Stimulated activated naive CD8-positive, alpha-beta T cell treated with anti-CD3 and anti-CD28 coated beads, Interleukin-15, Interleukin-2, amounts not matched to agents 100 U/mL and 50 U/mL, for 24 hours (primary cell): Measurements from ENCODE around the gene DYNC1I2.

ENCODE experiments used
- ATAC-seq: fragments of 150-1000 bp; cut with Tn5 transposase; one replicate; pipeline ENCODE4 v1.10.0; 2021
- DNase-seq: peaks from one replicate; pipeline ENCODE4 v3.0.0; 2021

The DYNC1I2 gene

DNA sequence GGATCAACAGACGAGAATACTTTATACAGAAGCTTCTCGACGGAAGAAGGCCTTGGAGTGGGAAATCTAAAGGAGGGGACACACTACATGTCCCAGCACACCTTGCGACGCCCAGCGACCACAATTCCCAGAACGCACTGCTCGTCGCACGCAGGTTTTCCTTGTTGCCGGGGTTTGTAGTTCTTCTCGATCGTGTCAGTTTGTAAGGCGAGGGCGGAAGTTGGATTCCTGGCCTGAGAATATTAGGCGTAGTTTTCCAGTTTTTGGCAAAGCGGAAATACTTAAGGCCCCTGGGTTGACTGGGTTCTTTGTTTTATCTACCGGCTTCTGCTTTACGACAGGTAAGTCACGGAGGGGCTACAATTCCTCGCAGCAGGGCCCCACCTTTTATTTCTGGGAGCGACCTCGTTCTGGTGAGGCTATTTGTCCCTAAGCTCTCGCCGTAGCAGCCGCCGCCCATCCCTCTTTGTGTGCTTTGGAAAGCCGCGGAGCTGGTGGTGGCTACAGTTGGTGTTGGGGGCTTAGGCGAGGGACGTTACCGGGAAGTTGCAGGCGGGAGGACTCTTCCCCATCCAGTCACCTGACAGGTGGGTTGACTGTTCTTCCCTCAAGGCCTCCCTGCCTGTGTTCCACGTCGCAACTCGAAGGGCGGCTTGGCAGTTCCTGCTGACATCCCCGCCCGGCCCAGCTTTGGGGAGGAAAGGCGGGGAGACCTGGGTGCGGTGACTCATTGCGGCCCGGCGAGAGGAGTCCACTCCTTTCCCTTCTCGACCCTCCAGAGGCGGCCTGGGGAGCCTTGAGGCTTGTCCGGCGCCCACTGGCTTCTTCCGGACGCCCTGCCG is at the start of gene DYNC1I2:
Gene DYNC1I2 (plus strand): TSS at position 183 of the 842 bp plus-strand sequence. CDS start 2,687 bp downstream, outside the sequence.
- ATAC-seq (peak; percentile 90), DNase-seq (peak; percentile 77)

DNA sequence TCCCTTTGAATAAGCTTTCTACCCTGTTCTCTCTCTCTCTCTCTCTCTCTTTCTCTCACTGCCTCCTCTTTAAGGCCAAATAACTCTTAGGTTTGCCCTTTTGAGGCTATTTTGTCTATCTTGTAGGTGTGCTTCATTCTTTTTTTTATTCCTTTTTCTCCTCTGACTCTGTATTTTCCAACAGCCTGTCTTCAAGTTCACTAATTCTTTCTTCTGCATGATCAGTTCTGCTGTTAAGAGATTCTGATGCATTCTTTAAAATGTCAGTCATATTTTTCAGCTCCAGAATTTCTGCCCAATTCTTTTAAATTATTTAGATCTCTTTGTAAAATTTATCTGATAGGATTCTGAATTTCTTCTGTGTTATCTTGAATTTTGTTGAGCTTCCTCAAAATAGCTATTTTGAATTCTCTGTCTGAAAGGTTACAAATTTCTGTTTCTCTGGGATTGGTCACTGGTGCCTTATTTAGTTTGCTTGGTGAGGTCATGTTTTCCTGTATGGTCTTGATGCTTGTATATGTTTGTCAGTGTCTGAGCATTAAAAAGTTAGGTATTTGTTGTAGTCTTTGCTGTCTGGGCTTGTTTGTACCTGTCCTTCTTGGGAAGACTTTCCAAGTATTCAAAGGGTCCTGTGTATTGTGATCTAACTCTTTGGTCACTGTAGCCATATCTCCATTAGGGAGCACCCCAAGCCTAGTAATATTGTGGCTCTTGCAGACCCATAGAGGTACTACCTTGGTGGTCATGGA is 35.4 kb upstream of the DYNC1I2 start:
- DNase-seq (no peak), ATAC-seq (no peak)

DNA sequence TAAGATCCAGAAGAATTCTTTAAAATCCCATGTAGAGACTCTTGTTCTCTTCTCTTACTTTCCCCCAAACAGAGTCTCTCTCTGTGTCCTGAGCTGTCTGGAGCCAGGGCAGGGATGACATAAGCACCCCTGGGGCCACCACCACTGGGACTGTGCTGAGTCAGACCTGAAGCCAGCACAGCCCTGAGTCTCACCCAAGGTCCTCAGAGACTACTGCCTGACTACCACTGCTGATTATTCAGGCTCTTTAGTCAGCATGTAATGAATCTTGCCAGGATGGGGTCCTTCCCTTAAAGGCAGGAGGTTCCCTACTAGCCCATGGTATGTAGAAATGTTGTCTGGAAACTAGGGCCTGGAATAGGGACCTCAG is 34.9 kb upstream of the DYNC1I2 start:
- DNase-seq, result no peak
- no peak for ATAC-seq

DNA sequence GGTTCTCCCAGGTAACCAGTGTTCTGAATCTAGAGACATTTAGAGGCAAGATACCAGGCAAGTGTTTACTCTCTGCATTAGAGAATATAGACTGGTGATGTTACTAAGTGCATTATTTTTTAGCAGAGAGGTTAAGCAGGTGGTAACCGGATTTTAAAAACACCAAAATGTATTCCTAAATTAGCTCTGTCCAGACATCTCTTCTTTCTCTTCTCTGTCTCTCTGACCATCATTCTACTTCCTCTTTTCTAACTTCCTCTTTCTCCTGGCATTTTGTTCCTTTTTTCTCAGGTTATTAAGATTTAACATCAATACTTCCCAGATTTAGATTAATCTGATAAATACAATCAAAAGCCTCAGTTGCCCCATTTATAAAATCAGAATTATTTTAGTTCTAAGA is 31.7 kb upstream of the DYNC1I2 start:
- ATAC-seq (no peak), DNase-seq (no peak)

DNA sequence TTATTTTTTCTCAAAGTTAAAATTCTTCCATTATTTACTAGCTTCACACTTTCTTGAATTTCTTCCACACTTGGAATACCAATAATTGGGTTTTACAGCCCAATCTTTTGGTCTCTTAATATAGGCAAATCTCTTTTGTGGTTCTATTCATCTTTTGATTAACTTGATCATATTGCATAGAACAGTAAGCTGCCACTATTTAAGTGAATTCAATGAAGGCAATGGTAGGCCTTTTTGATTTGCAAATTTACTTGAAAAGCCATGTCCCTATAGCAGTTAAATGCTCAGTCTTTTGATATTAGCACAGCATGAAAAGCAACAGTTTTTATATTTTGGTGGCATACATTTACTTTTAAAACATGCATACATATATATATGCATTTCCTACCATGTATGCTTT is 20.2 kb upstream of the DYNC1I2 start:
- ATAC-seq (no peak), DNase-seq (no peak)

DNA sequence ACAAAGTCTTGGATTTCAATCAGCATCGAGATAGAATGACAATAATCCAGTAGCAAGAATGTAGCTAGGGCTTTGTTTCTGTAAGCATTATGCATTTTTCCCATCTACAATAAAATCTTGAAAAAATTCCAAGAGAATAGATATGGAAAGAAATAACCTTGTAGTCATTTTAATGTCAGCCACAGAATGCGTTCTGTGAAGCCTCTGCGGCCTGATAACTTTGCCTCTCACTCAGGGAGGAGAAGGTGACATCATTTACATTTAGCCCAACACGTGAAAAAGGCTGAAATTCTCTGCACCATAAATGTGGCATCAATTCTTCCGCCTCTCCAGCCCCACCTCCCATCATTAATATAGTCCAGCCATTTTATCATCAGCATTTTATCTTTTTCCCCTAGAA is 19.1 kb upstream of the DYNC1I2 start:
- ATAC-seq, result no peak
- no peak for DNase-seq

DNA sequence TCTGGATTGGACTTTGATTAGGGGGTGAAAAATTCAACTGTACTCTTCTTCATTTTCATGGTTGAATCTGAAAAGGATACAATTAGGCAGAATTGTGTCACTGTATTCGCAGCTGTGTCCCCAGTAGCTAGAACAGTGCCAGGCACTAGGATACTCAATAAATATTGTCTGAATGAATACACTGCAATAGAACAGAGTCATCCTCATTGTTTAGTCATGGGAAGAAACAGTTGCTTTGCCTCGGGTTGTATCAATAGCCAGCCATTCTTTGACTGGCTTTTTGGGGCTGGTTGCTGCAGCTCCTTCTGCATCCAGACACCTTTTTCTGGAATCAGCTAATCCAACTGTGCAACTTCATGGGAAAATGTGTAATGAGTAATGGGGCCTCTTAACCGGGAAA is 18.1 kb upstream of the DYNC1I2 start:
- DNase-seq, result no peak
- no peak for ATAC-seq

DNA sequence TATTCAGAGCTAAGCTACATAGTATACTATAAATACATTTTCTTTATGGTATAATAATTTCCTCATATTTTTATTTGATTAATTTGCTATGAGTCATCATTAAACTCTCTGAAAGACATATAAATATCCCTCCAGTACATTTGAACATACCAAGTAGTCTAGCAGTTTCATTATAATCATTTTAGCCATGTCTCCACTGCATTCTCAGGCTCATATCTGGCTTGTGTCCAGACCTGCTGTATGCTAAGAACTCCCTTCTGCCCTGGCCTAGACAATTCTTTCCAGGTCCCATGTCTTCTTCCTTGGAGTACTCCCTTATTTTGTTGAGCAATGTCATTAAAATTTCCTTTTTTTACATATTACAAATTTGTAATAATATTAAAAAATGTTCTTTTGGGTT is 16.6 kb upstream of the DYNC1I2 start:
- ATAC-seq, result no peak
- no peak for DNase-seq

DNA sequence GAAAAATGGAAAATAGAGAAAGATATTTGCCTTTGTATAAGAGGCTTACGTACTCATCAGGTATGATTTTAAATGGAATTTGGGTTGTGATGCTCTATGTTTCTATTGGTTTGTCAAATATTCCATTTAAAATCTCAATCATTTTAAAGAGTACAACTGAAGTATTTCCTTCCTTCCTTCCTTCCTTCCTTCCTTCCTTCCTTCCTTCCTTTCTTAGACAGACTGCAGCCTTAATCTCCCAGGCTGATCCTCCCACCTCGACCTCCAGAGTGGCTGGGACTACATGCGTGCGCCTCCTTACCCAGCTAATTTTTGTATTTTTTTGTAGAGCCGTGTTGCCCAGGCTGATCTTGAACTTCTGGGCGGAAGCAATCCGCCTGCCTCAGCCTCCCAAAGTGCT is 15.4 kb upstream of the DYNC1I2 start:
- DNase-seq (no peak), ATAC-seq (no peak)

DNA sequence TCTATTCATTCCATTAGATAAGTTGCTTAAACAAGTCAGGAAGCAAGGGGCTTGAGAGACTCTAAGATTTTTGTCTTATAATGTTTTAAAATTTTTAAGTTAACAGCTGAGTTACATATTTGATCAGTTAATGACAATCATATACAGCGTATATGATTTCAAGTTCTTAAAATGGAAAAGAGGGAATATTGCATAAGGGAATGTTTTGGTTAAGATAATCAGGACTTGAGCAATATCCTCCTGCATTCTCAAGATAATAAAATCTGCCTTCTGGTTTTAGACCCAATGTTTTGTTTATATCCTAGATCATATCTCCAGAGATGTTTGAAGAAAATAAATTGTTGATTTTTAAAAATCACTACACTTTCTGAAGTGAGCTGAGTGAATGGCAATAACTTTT is 13.4 kb upstream of the DYNC1I2 start:
- DNase-seq (no peak), ATAC-seq (no peak)

DNA sequence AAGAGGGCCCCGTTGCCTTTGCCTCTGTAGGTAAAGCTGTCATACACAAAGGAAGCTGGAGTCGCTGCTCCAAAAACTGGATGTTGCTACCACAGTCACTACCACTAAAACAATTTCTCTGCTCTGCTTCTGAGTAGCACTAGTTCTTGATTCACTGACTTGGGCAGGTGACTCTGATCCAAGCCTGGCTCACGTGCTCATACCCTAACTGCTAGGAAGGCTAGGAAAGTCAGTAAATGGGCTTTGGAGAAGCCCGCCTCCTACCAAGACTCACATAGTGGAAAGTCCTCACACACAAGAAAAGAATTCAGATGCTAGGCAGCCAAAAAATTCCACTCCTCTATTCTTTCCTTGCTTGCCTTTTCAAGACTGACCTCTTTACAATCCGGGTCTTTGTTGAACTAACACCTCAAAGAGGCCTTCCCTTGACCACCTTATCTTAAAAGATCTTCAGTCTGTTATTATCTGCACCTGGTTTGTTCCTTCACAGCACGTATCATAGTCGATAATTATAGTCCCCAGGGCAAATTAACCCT is 11.4 kb upstream of the DYNC1I2 start:
- ATAC-seq, result no peak
- no peak for DNase-seq

DNA sequence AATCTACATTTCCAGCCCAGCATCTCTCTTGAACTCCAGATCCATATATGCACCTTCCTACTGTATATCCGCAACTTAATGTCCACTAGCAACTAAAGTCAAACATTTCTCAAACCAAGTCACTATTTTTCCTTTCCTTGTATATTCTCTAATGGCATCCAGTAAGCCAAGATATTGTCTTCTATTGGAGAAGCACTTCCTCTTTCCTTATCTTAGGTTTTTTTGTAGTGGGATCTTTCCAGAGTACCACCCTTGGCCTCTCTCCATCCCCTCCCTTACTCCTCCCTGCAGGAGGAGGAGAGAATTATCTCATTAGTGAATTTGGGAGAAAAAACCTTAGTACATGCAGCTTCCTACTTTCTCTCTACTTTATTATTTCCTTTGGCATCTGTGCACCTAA is 8.7 kb upstream of the DYNC1I2 start:
- DNase-seq, result no peak
- no peak for ATAC-seq

DNA sequence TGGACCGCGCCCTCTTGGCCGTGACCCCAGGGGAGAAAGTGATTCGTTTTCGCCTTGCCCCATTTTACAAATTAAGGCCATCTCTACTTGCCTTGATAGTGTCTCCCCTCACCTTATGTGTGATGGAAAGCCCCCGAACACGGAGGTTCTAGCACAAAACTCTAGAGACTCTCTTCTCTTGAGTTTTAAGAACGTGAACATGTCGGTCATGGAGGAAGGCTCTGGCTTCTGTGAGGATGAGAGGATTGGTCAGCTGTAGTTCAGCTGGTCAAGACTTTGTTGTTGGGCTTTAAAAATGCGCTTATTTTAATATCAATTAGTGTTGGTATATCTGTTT is 828 bp downstream of the DYNC1I2 start:
- peak; percentile 8 for DNase-seq

DNA sequence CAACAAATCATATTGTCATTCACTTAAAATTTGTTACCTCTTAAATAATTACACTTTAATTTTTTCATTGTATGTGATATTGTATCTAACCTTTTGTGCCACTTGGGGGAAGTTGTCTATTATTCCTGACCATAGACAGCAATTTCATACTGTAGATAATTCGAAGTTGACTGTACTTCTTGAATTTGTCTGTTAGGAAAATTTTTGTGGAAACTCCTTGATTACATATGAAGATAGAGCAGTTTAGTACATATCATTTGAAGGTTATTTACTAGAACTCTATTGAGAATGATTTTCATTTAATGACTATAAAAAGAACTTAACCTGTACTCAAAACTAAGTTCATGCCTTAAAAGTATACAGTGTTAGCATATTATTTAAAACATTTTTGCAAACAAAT is 5.1 kb downstream of the DYNC1I2 start:
- DNase-seq (no peak), ATAC-seq (no peak)

More for the DNA sequence above, 828 bp downstream of the DYNC1I2 start:
- no peak for ATAC-seq

DNA sequence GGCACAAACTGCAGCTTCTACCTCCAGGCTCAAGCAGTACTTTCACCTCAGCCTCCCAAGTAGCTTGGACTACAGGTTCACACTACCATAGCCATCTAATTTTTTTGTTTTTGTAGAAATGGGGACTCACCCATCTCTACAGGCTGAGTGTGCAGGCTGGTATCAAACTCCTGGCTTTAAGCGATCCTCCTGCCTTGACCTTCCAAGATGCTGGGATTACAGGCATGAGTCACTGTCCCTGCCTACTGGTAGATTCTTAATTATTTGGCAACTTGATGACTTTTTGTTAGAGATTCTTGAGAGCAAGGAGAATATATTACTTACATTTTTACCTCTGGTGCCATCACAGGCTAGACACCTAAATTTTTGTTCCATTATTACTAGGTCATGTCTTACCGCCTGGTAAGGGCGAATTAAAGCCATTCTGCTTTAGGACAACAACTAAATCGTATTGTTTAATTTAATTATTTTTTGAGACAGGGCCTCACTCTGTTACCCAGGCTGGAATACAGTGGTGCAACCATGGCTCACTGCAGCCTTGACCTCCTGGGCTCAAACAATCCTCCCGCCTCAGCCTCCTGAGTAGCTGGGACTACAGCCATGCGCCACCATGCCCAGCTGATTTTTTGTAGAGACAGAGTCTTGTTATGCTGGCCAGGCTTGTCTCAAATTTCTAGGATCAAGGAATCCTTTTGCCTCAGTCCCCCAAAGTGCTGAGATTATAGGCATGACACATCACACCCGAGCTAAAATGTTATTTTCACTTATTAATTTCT is 15.7 kb downstream of the DYNC1I2 start:
- ATAC-seq, result no peak
- DNase-seq, result no peak

DNA sequence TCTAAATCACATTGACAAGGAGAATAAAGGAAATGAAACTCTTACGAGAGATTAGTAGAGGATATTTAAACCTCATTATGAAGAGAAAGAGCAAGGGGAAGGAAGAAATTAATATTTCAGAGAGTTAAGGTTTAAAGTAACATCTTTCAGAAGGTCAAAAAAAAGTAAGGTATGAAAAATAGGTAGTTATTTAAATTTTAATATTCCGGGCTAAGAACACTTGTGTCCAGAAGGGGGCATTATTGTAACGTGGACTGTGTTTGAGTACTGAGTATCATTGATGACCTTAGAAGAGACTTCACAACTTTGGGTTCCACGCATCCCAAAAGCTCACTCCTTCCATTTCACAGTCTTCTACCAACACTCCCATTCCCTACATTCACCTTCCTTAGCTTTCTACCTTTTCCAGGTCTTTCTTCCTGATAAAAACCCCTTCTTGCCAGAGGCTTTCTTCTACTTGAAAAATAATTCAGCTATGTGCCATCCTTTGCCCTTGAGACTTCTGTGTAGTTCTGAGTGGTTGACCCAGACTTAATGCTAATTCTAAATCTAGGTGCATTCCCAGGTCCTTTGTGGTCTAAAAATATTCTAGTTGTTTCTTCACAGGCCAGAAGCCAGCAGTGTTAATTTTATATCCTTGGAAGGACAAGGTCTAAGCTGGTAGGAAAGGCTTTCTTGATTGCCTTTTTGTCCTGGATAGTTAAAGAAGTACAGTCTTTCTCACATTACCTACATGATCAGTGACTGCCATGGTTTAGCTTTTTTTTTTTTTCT is 16.5 kb downstream of the DYNC1I2 start:
- ATAC-seq (no peak), DNase-seq (no peak)

DNA sequence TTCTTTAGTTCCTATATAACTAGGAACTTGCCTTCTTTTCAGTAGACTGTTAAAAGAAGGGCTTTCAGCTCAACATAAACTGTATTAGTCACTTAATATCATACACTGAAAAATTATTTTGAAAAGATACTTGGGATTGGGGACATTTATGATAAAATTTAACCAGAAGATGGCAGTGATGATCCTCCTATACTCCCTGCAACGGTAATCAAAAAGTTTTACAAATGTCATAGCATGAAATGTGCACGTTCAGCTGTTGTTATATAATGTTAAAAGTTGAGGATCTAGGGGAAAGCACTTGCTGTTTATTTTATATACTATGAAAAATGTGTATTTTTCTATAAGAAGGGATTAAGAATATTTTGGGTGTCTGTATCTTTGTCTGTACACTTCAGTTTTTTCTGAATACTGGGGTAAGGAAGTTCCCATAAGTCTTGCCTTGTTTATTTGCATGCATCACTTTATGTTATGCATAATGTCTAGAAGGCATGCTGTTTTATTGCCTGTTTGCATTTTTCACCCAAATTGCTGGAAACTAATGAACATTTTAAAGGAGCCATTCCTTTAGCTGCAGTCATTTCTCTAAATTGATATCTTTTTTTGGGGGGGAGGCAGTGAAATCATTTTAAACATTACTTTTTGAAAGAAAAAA is 19.0 kb downstream of the DYNC1I2 start:
- DNase-seq, result no peak
- ATAC-seq, result no peak

DNA sequence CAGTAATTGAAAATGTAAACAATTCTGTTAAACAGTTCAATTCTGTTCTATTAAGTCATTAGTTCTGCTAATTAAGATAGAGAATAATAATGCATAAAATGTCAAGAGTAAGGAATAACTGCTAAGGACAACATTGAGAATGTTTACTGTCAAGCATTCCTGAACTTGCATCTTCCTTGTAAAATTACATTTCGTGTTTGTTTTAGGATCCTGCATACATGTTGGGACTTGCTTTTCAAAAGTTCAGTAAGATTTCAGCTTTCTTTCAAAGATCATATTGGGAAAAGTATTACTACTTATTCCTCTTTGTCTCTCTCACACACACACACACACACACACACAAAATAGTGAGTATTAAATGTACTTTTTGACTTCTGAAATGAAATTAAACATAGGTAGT is 20.5 kb downstream of the DYNC1I2 start:
- DNase-seq, result no peak
- ATAC-seq, result no peak

DNA sequence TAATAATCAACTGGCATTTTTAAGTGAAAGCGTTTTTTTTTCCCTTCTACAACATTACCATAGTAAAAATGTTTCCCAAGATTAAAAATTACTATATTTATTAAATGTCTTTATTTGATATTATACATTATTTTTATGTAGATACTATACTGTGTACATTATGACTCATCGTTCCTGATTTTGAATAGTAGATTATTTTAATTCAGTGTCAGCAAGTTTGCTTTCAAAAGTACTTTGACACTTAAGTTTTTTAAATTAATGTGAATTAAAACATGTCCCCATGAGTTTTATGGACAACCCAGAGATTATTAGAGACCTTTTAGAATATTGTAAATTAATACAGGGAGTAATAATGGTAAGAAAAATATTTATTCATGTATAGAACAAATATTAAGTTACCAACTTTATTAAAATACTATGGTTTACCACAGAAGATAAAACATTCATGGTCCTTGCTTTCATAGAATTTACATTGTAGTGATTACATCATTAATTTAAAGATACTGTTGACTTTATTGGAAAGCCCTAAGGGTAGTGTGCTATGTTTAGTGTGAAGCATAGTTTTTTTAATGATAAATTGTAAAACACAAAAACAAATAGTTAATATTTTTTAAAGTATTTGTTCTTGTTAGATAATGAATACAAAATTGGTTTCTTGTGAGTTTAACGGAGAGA is 21.9 kb downstream of the DYNC1I2 start:
- DNase-seq (no peak), ATAC-seq (no peak)

DNA sequence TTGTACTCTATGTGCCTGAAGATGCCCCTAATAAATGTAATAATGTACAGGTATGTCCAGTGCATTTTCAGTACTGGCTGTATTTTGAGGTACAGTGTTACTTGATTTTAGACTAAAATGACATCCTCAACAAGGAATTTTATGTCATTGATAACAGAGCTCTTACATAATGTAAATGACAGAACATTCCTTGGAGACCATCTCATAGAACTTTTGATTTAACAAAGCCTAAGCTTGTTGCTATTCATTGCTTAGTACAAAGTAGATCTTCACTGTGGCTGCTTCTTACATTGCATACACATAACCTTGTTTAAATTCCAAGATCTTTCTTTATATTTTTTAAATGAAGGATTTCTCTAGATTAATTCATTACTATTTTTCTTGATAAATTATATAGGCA is 24.1 kb downstream of the DYNC1I2 start:
- ATAC-seq, result no peak
- DNase-seq, result no peak

DNA sequence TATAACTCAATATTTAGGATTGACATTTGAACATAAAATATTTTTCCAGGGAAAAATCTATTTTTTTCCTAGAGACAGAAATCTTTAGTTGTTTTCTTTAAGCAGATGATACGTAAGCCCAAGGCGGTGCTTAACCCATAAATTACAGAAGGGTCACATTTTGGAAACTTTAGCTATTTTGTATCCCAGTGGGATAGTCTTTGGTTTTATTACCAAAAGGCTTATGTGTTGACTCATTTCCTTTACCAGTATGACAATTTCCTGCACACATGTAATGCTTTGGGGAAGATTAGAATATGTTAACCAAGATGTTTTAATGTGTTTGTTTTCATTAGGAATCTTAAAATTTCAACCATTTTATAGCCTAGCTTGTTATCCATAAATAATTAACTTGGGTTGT is 24.8 kb downstream of the DYNC1I2 start:
- no peak for DNase-seq
- no peak for ATAC-seq
